Astrocyte (in vitro differentiated cells and primary cell): ENCODE results near the gene PDPK1. TPM values are rescaled to one million over a fixed set of nuclear protein-coding genes. Genes with fewer than 3 reads are reported as not detected.

ENCODE experiments used
- DNase-seq: peaks from one replicate; pipeline ENCODE4 v3.0.0-alpha.2; 2010; ENCODE audit warnings: low read depth
- FAIRE-seq: peaks from 2 replicates; lab custom pipeline; 2011; peaks lifted over from hg19 to GRCh38; lab: Jason Lieb, UNC
- H2AFZ ChIP-seq: 2 replicates; pipeline ENCODE4 v1.6.0; 2012; ENCODE audit warnings: low read depth, low read length, inconsistent platforms
- H3K27ac ChIP-seq: 2 replicates; pipeline ENCODE4 v1.5.1; 2011; ENCODE audit warnings: low read depth, low read length, inconsistent platforms
- H3K27me3 ChIP-seq: 2 replicates; pipeline ENCODE4 v1.6.0; 2011; ENCODE audit warnings: low read length, inconsistent platforms; ENCODE audit not compliant: insufficient read depth
- H3K36me3 ChIP-seq: 2 replicates; pipeline ENCODE4 v1.5.1; 2011; ENCODE audit warnings: low read length, inconsistent platforms; ENCODE audit not compliant: insufficient read depth
- H3K4me1 ChIP-seq: 2 replicates; pipeline ENCODE4 v1.5.1; 2011; ENCODE audit warnings: low read length, inconsistent platforms; ENCODE audit not compliant: insufficient read depth
- H3K4me2 ChIP-seq: 2 replicates; pipeline ENCODE4 v1.6.0; 2012; ENCODE audit warnings: low read length, inconsistent platforms
- H3K4me3 ChIP-seq: 2 replicates; pipeline ENCODE4 v1.5.1; 2011; ENCODE audit warnings: low read depth, mild to moderate bottlenecking, low read length, inconsistent platforms; ENCODE audit not compliant: insufficient read depth
- H3K79me2 ChIP-seq: 2 replicates; pipeline ENCODE4 v1.6.0; 2012; ENCODE audit warnings: mild to moderate bottlenecking, low read length, inconsistent platforms; ENCODE audit not compliant: insufficient read depth
- H3K9ac ChIP-seq: 2 replicates; pipeline ENCODE4 v1.6.0; 2012; ENCODE audit warnings: mild to moderate bottlenecking, low read length, inconsistent platforms
- H3K9me3 ChIP-seq: 2 replicates; pipeline ENCODE4 v1.5.1; 2012; ENCODE audit warnings: low read depth, mild to moderate bottlenecking, low read length, inconsistent platforms; ENCODE audit not compliant: insufficient read depth
- H4K20me1 ChIP-seq: 2 replicates; pipeline ENCODE4 v1.6.0; 2012; ENCODE audit warnings: low read length, inconsistent platforms; ENCODE audit not compliant: insufficient read depth
- H3K27ac Mint-ChIP-seq: one replicate; pipeline ENCODE4 v1.8.0; 2021; ENCODE audit warnings: mild to moderate bottlenecking, mixed read lengths; ENCODE audit not compliant: unreplicated experiment
- H3K27me3 Mint-ChIP-seq: one replicate; pipeline ENCODE4 v1.8.0; 2021; ENCODE audit warnings: low read depth, mixed read lengths; ENCODE audit not compliant: unreplicated experiment
- H3K36me3 Mint-ChIP-seq: one replicate; pipeline ENCODE4 v1.8.0; 2021; ENCODE audit warnings: low read depth, mixed read lengths; ENCODE audit not compliant: unreplicated experiment
- H3K4me1 Mint-ChIP-seq: one replicate; pipeline ENCODE4 v1.8.0; 2021; ENCODE audit warnings: low read depth, mixed read lengths; ENCODE audit not compliant: unreplicated experiment
- H3K4me3 Mint-ChIP-seq: one replicate; pipeline ENCODE4 v1.8.0; 2021; ENCODE audit warnings: mild to moderate bottlenecking, moderate library complexity, mixed read lengths; ENCODE audit not compliant: unreplicated experiment
- H3K9me3 Mint-ChIP-seq: one replicate; pipeline ENCODE4 v1.8.0; 2021; ENCODE audit warnings: mild to moderate bottlenecking, mixed read lengths; ENCODE audit not compliant: unreplicated experiment
- CTCF ChIP-seq: IDR thresholded peaks from 2 replicates; pipeline ENCODE4 v1.5.1; 2011; ENCODE audit warnings: low read depth, mild to moderate bottlenecking, inconsistent platforms, low read length, moderate library complexity; ENCODE audit not compliant: insufficient read depth
- EZH2 ChIP-seq: IDR thresholded peaks from 2 replicates; pipeline ENCODE4 v1.6.1; 2012; ENCODE audit warnings: mild to moderate bottlenecking, low read length, inconsistent platforms; ENCODE audit not compliant: insufficient read depth
- total RNA-seq: library from RNA; stranded (reverse); gene quantifications from 2 replicates; pipeline ENCODE4 v1.2.1, GENCODE V29; 2021

The PDPK1 gene
- total RNA-seq, 1 donor from 2014 or later = 48.1 TPM

DNA sequence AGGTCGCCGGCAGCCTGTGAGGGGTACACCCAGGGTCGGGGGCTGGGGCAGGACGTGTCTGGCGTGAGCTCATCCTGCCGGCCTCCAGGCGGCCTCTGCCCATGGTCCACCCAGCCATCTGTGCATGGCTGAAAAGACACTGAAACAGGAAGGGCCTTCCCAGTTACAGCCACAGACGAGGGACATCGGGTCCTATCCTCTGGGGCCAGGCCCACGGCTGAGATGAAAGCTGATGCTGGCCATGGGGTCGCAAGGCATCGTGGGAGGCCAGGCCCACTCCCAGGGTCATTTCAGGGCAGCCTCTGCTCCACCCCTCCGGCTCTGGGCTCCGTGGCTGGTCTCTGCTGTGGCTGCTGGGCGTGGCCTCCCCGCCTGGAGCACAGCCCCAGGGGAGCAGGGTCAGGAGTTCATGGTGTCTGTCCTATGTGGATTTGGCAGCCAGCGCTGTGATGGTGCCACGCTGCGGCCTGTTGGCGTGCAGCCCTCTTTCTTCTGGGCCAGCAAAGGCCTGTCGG is 40.6 kb upstream of the PDPK1 start:
- Mint-ChIP-seq H3K27me3 (no peaks in the 10 kb centered on the region), H3K4me1 (no peaks in the 10 kb centered on the region), H3K36me3 (peaks cover 5% of the 10 kb centered on the region), H3K27ac (no peak overlapping the region), H3K9me3 (no peaks in the 10 kb centered on the region), H3K4me3 (no peak overlapping the region)
- H4K20me1 ChIP-seq = peaks cover 12% of the 10 kb centered on the region
- no peaks in the 10 kb centered on the region for H3K79me2 ChIP-seq
- H3K4me3 ChIP-seq = no peak overlapping the region
- H3K9me3 ChIP-seq = no peaks in the 10 kb centered on the region
- no peak overlapping the region for H3K9ac ChIP-seq
- H3K27ac ChIP-seq = no peak overlapping the region
- H3K4me2 ChIP-seq = no peak overlapping the region
- no peak for TF ChIP-seq CTCF
- TF ChIP-seq EZH2 = no peak
- H3K27me3 ChIP-seq = no peaks in the 10 kb centered on the region
- H3K4me1 ChIP-seq = no peaks in the 10 kb centered on the region
- FAIRE-seq (no peak), DNase-seq (no peak)
- no peaks in the 10 kb centered on the region for H3K36me3 ChIP-seq
- H2AFZ ChIP-seq = no peak overlapping the region

- no peak overlapping the region for H3K4me2 ChIP-seq
Measured at GRCh38 chr16:2497695-2498484, 39.9 kb upstream of the PDPK1 start.

More at GRCh38 chr16:2497695-2498484, 39.9 kb upstream of the PDPK1 start:
- Histone ChIP-seq H3K4me3 (no peak overlapping the region), H3K79me2 (no peaks in the 10 kb centered on the region), H3K36me3 (no peaks in the 10 kb centered on the region), H3K27me3 (no peaks in the 10 kb centered on the region), H3K9ac (no peak overlapping the region), H4K20me1 (peaks cover 19% of the 10 kb centered on the region), H3K9me3 (no peaks in the 10 kb centered on the region), H3K4me1 (peaks cover 7% of the 10 kb centered on the region), H3K27ac (no peak overlapping the region), H2AFZ (no peak overlapping the region)
- peaks cover 6% of the 10 kb centered on the region for H3K4me1 Mint-ChIP-seq
- no peaks in the 10 kb centered on the region for H3K27me3 Mint-ChIP-seq
- no peak for TF ChIP-seq CTCF
- TF ChIP-seq EZH2 = no peak
- no peaks in the 10 kb centered on the region for H3K9me3 Mint-ChIP-seq
- no peak for DNase-seq
- no peak overlapping the region for H3K27ac Mint-ChIP-seq
- no peak for FAIRE-seq
- H3K36me3 Mint-ChIP-seq = peaks cover 5% of the 10 kb centered on the region
- H3K4me3 Mint-ChIP-seq = no peak overlapping the region
